NCI-H1417 treated with DMSO at 0.1 percent for 48 hours (cell line): Measurements from ENCODE around the gene CDH6.

Experiments
- DNase-seq: peaks from one replicate; lab custom pipeline; 2025; lab: John Stamatoyannopoulos, UW

Gene CDH6

GRCh38 chr5:31378136-31378535 is 184.7 kb downstream of the CDH6 start:
- DNase-seq = no peak
